GM21529 (cell line): ENCODE data around the gene EZH1.
A peak's percentile ranks its signal among the peaks of the same experiment; 100 is the strongest.
"Not testable (repeated sequence)": the region's sequence is repeated elsewhere in the genome, so short reads cannot be mapped to it uniquely, and the experiment has no call there.

Experiments used
- ATAC-seq: cut with Tn5 transposase; IDR thresholded peaks from one replicate; pipeline ENCODE4 v1.9.1; 2021; ENCODE audit not compliant: unreplicated experiment

EZH1 gene

GRCh38 chr17:42773290-42774035 lies 28.6 kb upstream of the EZH1 start, which contains the start of gene VPS25:
VPS25 (plus strand) TSS chr17:42773449; CDS start chr17:42773476, 27 bp downstream.
- ATAC-seq = peak; percentile 74

DNA sequence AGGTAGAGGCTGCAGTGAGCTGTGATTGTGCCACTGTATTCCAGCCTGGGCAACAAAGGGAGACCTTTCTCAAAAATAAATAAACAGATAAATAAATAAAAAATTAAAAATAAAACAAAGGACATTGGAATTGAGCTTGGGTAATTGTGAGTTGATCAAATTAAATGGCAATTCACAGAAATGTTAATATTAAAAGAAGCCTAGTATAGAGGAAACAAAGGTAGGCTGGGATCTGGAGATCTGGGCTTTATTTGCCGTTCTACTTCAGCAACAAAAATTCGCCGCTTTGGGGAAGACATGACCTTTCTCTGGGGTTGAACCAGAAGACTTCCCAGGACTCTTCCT lies 28.1 kb upstream of the EZH1 start:
- ATAC-seq = no peak

DNA sequence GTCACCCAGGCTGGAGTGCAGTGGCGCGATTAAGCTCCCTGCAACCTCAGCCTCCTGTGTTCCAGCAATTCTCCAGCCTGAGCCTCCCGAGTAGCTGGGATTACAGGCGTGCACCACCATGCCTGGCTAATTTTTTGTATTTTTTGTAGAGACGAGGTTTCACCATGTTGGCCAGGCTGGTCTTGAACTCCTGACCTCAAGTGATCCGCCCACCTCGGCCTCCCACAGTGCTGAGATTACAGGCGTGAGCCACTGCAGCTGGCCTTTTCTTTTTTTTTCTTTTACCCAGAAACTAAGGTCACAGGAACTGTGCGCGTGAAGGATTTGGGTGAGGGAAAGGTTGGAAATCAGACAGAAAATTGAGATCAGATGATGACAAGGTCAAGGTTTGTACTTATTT lies 25.1 kb upstream of the EZH1 start:
- ATAC-seq = not testable (repeated sequence)

- ATAC-seq = not testable (repeated sequence)
Measured at GRCh38 chr17:42768006-42768405, 23.2 kb upstream of the EZH1 start.

DNA sequence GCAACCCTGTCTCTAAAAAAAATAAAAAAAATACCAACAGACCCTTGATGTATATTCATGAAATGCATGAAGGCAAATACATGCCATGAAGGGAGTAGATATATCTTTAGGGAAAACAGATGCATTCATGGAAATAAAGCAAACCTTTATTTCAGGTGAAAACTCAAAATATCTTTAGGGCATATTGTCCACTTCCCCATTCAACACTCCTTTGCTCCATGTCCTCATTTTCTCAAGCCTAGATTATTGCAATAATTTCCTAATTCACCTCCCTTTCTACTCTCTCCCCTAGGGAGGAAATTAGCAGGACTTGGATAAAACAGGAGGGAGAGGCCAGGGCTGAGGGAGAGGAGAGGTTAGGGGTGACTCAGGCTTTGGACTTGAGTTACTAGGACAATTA lies 22.7 kb upstream of the EZH1 start:
- no peak for ATAC-seq

DNA sequence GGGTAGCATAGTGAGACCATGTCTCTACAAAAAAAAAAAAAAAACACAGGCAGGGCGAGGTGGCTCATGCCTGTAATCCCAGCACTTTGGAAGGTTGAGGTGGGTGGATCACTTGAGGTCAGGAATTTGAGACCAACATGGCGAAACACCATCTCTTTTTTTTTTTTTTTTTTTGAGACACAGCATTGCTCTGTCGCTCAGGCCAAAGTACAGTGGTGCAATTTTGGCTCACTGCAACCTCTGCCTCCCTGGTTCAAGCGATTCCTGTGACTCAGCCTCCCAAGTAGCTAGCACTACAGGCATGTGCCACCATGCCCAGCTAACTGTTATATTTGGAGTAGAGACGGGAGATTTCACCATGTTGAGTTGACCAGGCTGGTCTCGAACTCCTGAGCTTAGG lies 21.3 kb upstream of the EZH1 start:
- no peak for ATAC-seq

GRCh38 chr17:42761638-42762037 lies 16.8 kb upstream of the EZH1 start:
- ATAC-seq = no peak

DNA sequence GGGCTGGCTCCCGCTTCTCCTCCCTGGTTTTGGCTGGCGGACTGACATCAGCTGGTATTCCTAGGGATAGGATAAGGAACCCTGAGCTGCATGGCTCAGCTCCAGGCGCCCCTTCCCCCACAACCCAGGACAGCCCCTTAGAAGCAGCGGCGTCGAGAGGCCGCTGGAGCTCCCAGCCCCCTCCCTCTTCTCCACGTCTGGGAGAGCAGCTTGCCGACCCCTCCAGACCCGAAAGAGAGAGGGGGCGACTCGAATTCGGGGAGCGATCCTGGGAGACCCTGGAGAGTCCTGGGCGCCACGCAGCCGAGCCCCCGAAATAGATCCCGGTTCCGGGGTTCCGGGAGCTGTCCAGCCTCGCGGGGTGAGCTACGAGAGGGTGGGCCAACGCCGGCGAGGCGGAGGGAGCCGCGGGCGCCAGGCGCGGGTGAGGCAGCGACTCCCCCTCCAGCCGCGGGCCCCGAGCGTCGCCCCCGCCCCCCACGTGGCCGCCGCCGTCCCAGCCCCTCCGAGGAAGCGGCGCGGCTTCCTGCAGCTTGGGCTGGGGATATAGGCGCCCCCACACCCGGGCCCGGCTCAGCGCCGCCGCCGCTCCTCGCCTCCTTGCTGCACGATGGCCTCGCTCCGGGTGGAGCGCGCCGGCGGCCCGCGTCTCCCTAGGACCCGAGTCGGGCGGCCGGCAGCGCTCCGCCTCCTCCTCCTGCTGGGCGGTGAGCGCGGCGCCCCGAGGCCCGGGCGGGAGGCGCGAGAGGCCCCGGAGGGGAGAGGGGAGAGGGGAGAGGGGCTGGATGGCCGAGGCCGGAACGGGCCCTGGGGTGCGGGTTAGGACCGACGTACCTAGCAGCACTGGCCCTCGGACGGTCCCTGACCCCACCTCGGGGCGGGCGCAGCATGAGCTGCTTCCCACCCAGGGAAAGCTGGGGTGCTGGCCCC lies 16.1 kb upstream of the EZH1 start, which contains the start of gene RAMP2:
RAMP2 (plus strand) TSS at position 576 of the 930 bp plus-strand sequence; CDS start at position 611, 35 bp downstream.
- no peak for ATAC-seq

DNA sequence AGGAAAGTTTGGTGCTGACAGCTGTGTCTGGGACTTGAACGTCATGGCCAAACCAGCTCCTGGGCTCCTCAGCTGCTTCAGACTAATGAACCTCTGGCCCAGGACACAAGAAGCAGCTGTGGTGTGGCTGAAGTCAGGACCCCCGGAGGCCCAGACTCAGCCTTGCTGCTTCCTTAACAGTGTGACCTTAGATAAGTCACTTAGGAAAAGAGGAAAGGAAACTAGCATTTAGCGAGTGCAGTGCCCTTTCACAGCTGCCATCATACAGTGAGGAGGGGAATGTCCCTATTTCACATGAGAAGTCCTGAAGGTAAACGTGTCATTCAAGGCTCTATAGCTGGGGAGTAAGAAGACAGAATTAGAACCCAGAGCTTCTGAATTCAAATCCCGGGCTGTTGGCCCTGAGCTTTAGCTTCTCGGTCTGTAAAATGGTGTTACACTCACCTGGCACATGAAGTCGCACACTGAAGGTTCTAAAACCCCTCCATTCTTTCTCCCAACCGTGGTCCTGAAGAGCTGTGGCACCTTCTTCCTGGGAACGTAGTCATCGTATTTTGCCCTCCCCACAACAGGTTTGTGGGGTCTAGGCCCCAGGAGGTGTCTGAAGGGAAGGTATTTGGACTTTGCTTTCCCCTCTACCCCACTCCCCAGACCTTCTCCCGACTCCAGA lies 15.3 kb upstream of the EZH1 start:
- ATAC-seq = peak; percentile 66

DNA sequence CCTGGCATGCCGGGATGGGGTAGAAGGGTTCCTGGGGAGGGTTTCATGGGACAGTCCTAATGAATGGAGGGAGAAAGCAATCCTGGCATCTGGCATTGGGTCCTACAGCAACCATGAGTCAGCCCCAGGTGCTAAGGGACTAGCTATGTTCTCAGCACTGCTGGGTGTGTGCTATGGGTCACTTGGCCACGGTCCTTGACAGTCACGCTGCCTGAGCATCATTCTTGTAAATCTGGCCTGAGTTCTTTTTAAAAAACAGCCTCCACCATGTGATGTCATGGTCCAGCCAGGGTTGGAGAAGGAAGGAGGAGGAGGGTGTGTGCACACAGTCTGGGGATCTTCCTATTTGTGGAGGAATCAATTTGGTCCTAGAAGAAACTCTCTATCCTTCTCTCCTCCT lies 9.9 kb upstream of the EZH1 start:
- ATAC-seq = no peak

DNA sequence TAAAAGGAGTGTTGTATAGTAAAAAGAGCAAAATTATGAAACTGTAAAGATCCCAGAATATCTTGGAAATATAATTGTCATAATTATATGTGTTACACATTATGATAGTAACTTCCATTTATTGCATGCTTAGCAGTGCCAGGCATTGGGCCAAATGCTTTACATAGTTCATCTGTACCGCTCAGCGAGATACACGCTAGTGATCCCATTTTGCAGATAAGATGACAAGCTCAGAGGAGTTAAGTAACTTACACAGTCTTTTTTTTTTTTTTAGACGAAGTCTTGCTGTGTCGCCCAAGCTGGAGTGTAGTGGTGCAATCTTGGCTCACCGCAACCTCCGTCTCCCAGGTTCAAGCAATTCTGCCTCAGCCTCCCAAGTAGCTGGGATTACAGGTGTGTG lies 6.8 kb upstream of the EZH1 start:
- ATAC-seq = no peak

GRCh38 chr17:42750739-42751344 lies 6.0 kb upstream of the EZH1 start:
- no peak for ATAC-seq

- no peak for ATAC-seq
Measured at GRCh38 chr17:42748908-42749798, 4.3 kb upstream of the EZH1 start.

DNA sequence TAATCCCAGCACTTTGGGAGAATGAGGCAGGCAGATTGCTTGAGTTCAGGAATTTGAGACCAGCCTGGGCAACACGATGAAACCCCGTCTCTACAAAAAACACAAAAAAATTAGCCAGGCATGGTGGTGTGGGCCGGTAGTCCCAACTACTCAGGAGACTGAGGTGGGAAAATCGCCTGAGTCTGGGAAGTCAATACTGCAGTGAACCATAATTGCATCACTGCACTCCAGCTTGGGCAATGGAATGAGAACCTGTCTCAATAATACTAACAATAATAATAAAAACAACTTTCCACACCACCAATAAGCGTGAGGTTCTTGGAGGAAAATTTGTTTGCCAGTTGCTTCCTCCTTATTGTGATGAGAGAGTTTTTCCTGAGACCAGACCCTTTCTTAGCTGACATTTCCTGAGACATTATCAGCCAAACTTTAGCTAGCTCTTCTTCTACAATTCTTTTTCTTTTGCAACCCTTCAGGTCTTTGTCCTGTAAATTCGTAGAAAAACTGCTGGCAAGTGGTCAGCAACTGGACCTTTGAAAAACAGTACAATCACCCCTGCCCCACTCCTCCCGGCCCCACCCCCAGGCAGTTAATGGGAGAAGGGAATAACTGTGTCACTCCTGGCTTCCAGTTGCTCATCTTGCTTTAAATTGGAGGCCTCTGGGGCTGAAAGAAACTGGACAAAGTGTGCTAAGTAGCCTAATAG lies 3.5 kb upstream of the EZH1 start:
- no peak for ATAC-seq

DNA sequence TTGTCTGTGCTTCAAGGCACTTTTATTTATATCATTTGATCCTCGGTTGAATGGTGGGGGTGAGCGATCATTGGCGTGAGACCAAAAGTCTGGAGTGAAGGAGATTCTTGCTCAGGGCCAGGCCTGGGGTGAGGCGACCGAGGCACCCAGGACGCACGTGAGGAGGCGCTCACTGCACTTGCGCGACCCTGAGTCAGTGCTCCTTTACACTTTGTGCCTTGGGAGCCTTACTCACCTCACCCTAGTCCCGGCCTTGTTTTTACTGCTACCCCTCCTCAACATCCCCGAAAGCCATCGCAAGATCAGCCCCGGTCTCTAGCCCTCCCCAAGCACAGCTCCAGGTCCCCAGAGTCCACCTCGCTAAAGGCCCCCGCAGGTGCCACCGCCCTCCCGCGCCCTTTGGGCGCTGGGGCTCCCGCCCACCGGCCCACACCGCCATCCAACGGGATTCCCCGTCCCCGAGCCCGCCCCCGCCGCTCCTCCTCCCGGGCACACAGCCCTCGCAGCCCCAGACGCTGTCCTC lies 496 bp downstream of the EZH1 start:
- ATAC-seq = peak; percentile 48

DNA sequence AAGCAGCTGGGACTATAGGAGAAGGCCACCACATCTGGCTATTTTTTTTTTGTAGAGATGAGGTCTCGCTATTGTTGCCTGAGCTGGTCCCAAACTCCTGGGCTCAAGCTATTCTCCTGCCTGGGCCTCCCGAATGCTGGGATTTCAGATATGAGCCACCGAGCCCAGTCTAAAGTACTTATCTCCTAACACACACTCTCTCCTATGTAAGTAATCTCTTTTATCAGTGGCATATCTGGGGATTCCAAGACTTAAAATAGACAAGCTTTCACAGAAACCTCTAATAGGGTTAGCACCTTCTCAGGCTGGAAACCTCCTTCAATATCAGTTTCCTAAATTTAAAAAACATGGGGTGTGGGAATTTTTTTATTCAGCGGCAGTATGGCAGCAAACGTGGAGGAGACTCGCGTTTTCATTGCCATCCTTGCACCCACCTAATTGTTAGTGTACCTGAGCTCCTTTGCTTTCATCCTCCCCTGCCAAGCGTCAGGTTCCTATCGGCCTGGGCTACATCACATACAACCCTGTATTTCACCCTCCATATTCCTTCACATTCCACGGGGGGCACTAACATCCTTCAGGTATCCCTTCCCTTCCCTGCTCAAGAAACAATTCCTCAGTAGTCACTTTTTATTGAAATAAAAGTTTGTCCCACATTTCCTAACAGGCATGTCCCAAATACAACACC lies 1.1 kb downstream of the EZH1 start:
- ATAC-seq = no peak

- ATAC-seq = not testable (repeated sequence)
Measured at GRCh38 chr17:42742916-42743315, 1.9 kb downstream of the EZH1 start.

- no peak for ATAC-seq
Measured at GRCh38 chr17:42740699-42741098, 4.1 kb downstream of the EZH1 start.

GRCh38 chr17:42725143-42725542 lies 19.7 kb downstream of the EZH1 start:
- ATAC-seq = no peak
